Measurements from ENCODE around the gene PEX1. TPM values are rescaled to one million over a fixed set of nuclear protein-coding genes. Genes with fewer than 3 reads are reported as not detected.
"Not testable (repeated sequence)": the region's sequence is repeated elsewhere in the genome, so short reads cannot be mapped to it uniquely, and the experiment has no call there.

The PEX1 gene
- total RNA-seq, 4 donors from 2014 or later, result 12.9 to 19.5 (median 14.1) TPM

DNA sequence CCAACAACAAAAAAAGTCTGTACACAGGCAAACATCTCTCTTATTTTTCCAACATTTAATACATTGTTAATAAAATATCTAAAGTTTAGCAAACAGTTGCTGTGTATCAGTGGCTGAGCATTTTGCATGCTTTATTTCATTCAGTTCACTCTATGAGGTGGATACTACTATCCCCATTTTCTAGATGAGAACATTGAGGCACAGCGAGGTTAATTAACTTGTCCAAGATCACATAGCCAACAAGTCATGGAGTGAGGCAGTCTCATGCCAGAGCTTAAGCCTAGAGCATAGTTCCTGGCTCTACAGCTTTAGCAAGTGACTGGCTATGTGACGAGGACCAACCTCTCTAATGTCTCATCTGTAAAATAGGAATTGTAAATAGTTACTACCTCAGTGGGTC, 76.7 kb downstream of the PEX1 start:
- Histone ChIP-seq H3K36me3 (peaks cover 47 to 76% (median 64%) of the 10 kb centered on the region in 4 donors), H3K4me1 (peaks cover 0 to 23% (median 15%) of the 10 kb centered on the region in 4 donors), H3K4me3 (no peak overlapping the region), H3K9me3 (no peaks in the 10 kb centered on the region), H3K27ac (replicated peaks in 1 of 4) (no peak overlapping the region), H3K27me3 (no peaks in the 10 kb centered on the region)
- TF ChIP-seq, protein P1, sequence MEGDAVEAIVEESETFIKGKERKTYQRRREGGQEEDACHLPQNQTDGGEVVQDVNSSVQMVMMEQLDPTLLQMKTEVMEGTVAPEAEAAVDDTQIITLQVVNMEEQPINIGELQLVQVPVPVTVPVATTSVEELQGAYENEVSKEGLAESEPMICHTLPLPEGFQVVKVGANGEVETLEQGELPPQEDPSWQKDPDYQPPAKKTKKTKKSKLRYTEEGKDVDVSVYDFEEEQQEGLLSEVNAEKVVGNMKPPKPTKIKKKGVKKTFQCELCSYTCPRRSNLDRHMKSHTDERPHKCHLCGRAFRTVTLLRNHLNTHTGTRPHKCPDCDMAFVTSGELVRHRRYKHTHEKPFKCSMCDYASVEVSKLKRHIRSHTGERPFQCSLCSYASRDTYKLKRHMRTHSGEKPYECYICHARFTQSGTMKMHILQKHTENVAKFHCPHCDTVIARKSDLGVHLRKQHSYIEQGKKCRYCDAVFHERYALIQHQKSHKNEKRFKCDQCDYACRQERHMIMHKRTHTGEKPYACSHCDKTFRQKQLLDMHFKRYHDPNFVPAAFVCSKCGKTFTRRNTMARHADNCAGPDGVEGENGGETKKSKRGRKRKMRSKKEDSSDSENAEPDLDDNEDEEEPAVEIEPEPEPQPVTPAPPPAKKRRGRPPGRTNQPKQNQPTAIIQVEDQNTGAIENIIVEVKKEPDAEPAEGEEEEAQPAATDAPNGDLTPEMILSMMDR (IDR thresholded peaks at IDR 0.05), result no peak
- TF ChIP-seq POLR2AphosphoS5 (IDR thresholded peaks at IDR 0.05) (no peak), POLR2A (IDR thresholded peaks at IDR 0.05; ENCODE audit: low read depth) (no peak), EP300 (IDR thresholded peaks at IDR 0.05) (no peak)
- no peak for DNase-seq (ENCODE audit: extremely low spot score)
- 89% methylated on average over 2 of the region's 2 CpGs for WGBS
- intact Hi-C loops (cut with DNase I), result no loop called here

DNA sequence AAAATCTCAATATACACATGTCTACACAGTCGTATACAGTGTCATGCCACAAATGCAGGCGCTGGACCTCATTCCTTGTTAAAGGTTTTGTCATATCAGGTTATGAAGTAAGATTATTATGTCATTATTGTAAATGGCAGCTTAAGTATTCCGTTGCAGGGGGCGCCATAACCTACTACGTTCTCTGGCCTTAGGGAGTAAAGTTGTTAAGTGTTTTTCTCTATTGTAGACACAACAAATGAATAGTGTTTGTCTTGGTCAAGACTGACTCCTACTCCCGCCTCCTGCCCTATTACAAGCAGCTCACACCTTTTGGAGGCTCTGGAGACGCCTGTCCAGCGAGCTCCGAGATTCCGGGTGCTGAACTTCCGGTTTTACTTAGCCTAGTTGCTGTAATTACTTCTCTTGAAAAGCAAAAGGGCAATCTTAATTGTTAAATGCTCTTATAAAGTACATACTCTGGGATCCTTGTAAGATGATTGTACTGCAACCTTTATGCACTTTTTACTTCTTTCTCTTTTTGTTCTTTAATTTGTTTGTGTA, 80.0 kb downstream of the PEX1 start:
- H3K36me3 ChIP-seq, result peaks cover 24 to 42% (median 31%) of the 10 kb centered on the region in 4 donors
- WGBS, result under 1% methylated on average over 11 of the region's 11 CpGs
- intact Hi-C loops (cut with DNase I), result loop anchor here (10.0 kb wide), 1 partner anchor 313 kb away; the partner anchor contains the start of gene CYP51A1
- no peak for DNase-seq (ENCODE audit: extremely low spot score)
- peak overlapping the region; percentile 74 to 97 (median 90) for H3K4me3 ChIP-seq
- H3K9me3 ChIP-seq, result no peaks in the 10 kb centered on the region
- peaks cover 0 to 23% (median 15%) of the 10 kb centered on the region in 4 donors for H3K4me1 ChIP-seq
- peak overlapping the region; percentile 91 to 95 (median 94) for H3K27ac ChIP-seq (replicated peaks in 1 of 4)
- TF ChIP-seq EP300 (IDR thresholded peaks at IDR 0.05), result no peak
- TF ChIP-seq, protein P1 (IDR thresholded peaks at IDR 0.05), result peak; percentile 26 to 31 (median 30)
- peak in 1 of 2 donors; percentile 25 for TF ChIP-seq POLR2AphosphoS5 (IDR thresholded peaks at IDR 0.05)
- no peaks in the 10 kb centered on the region for H3K27me3 ChIP-seq

DNA sequence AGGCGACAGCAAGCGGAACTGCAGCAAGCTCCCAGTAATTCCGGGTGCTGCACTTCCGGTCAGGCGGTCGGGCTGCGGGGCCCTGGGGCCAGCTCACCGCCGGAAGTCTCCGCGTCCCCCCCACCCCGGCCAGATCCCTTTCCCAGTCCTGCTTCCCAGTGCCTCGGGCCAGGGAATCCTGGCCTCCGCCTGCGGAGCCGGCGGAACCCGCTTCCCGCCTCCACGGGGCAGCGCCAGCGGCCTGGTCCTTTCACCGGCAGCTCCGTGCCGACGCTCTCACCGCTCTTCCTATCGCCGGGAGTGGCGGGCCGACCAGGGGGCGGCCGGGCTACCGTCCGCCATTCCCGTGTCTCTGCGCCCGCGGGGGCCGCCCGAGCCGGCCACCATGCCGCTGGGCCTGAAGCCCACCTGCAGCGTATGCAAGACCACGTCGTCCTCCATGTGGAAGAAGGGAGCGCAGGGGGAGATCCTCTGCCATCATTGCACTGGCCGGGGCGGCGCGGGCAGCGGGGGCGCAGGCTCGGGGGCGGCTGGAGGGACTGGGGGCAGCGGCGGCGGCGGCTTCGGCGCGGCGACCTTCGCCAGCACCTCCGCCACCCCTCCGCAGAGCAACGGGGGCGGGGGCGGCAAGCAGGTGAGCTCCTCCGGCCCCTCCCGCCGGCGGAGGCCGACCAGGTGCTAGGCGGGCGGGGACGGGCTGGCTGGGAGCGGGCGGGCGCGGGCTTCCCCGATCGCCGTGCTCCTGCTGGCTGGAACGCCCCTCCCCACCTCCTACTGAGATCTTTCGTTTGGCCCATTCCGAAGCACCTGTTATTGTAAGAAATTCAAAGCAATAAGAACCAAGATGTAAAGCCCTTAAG, 80.7 kb downstream of the PEX1 start, which contains the start of gene GATAD1:
GATAD1 (plus strand) TSS at position 138 of the 860 bp plus-strand sequence; CDS start at position 386, 248 bp downstream.
- H3K27ac ChIP-seq (replicated peaks in 1 of 4), result peak within 1 kb of the TSS; percentile 91 to 95 (median 94)
- 0% methylated on average over 5 of the region's 87 CpGs for WGBS
- peak; percentile 97 for DNase-seq (ENCODE audit: extremely low spot score)
- TF ChIP-seq, protein P1 (IDR thresholded peaks at IDR 0.05), result peak in 1 of 3 experiments; percentile 93
- TF ChIP-seq EP300 (IDR thresholded peaks at IDR 0.05) (no peak), POLR2AphosphoS5 (IDR thresholded peaks at IDR 0.05) (peak; percentile 87 to 88), POLR2A (IDR thresholded peaks at IDR 0.05; ENCODE audit: low read depth) (peak; percentile 41)
- peaks cover 17 to 35% (median 24%) of the 10 kb centered on the region in 4 donors for H3K36me3 ChIP-seq
- no peaks in the 10 kb centered on the region for H3K27me3 ChIP-seq
- peaks cover 0 to 23% (median 15%) of the 10 kb centered on the region in 4 donors for H3K4me1 ChIP-seq
- H3K4me3 ChIP-seq, result peak within 1 kb of the TSS; percentile 74 to 97 (median 90)
- intact Hi-C loops (cut with DNase I), result loop anchor here (2.0 to 10.0 kb wide), 3 partner anchors 23 to 313 kb away; partner anchors contain the start of gene CYP51A1
- no peaks in the 10 kb centered on the region for H3K9me3 ChIP-seq

DNA sequence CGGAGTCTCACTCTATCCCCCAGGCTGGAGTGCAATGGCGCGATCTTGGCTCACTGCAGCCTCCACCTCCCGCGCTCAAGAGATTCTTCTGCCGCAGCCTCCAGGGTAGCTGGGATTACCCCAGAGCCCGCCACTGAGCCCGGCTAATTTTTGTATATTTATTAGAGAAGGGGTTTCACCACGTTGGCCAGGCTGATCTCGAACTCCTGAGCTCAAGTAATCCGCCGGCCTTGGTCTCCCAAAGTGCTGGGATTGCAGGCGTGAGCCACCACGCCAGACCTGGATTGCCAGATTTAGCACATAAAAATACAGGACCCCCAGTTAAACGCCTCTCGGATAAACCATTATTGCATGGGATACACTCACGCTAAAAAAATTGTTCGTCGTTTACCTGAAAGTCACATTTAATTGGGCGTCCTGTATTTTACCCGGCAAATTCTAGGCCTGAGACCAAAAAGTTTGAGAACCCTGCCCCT, 81.4 kb downstream of the PEX1 start:
- no peak for DNase-seq (ENCODE audit: extremely low spot score)
- H3K9me3 ChIP-seq, result no peaks in the 10 kb centered on the region
- TF ChIP-seq EP300 (IDR thresholded peaks at IDR 0.05), result no peak
- TF ChIP-seq, protein P1 (IDR thresholded peaks at IDR 0.05), result peak in 1 of 3 experiments; percentile 94
- H3K27me3 ChIP-seq, result no peaks in the 10 kb centered on the region
- WGBS, result 48% methylated on average over 19 of the region's 21 CpGs
- peaks cover 11 to 28% (median 18%) of the 10 kb centered on the region in 4 donors for H3K36me3 ChIP-seq
- H3K4me3 ChIP-seq, result peak overlapping the region; percentile 74 to 97 (median 90)
- intact Hi-C loops (cut with DNase I), result loop anchor here (2.0 to 10.0 kb wide), 3 partner anchors 22 to 312 kb away; partner anchors contain the start of gene CYP51A1
- peak overlapping the region; percentile 91 to 95 (median 94) for H3K27ac ChIP-seq (replicated peaks in 1 of 4)
- peaks cover 0 to 23% (median 15%) of the 10 kb centered on the region in 4 donors for H3K4me1 ChIP-seq

DNA sequence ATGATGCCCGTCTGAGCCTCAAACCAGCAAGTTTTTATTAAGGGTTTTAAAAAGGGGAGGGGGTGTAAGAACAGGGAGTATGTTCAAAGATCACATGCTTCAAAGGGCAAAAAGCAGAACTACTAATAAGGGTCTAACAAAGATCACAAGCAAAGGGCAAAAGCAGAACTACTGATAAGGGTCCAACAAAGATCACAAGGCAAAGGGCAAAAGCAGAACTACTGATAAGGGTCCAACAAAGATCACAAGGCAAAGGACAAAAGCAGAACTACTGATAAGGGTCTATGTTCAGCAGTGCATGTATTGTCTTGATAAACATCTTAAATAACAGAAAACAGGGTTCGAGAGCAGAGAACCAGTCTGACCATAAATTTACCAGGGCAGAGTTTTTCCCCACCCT, 85.6 kb downstream of the PEX1 start:
- not testable (repeated sequence) for H3K27me3 ChIP-seq; H3K4me1 ChIP-seq; H3K9me3 ChIP-seq; DNase-seq (ENCODE audit: extremely low spot score); H3K27ac ChIP-seq (replicated peaks in 1 of 4); H3K4me3 ChIP-seq; H3K36me3 ChIP-seq
- intact Hi-C loops (cut with DNase I), result loop anchor here (10.0 kb wide), 1 partner anchor 308 kb away; the partner anchor contains the start of gene CYP51A1
- 73% methylated on average over 2 of the region's 2 CpGs for WGBS
